Activated naive CD4-positive, alpha-beta T cell treated with anti-CD3 and anti-CD28 coated beads, Interleukin-2, amount 10 ng/mL, durations not matched to agents 5 hours and 36 hours (primary cell): ENCODE measurements around the gene WDR54. TPM values are rescaled to one million over a fixed set of nuclear protein-coding genes. Genes with fewer than 3 reads are reported as not detected.

ENCODE experiments used
- total RNA-seq, 2 experiments: library from RNA; stranded (reverse); gene quantifications; one replicate each; pipeline ENCODE4 v1.2.3, GENCODE V29; 2021

WDR54 gene, protein sequence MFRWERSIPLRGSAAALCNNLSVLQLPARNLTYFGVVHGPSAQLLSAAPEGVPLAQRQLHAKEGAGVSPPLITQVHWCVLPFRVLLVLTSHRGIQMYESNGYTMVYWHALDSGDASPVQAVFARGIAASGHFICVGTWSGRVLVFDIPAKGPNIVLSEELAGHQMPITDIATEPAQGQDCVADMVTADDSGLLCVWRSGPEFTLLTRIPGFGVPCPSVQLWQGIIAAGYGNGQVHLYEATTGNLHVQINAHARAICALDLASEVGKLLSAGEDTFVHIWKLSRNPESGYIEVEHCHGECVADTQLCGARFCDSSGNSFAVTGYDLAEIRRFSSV
- total RNA-seq: 10 to 100 TPM; 78.2 to 79.5 TPM

DNA sequence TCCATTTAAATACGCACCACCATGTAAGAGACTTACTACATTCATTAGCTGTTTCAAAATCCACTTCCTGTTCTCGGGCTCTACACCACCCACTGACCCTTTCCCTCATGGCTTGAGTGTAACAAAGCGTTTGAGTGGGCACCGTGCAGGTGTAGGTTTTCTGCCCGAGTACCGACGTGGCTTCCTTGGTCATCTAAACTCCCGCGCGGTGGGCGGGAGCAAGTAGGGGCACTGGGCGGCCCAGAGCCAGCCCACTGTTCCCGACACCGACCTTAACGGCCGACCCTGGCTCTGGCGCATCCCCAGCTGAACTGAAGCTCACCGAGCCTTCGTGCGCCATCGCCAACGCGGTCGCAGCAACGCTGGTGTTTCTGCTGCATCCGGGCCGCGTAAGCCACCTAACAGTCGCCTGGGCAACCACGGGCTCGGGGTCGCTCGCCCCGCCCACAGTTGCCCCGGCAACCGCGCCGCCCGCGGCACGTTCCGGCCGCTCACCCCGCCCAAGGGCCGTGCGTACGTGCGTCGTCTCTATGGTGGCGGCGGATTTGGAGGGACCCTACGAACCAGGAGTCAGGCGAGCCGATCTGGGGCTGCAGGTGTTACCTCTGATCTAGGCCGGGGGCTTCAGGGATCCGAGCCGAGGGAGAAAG, at the start of gene WDR54, which contains the start of gene C2orf81:
Gene WDR54 (plus strand): TSS at position 510 of the 650 bp plus-strand sequence. CDS start 424 bp downstream, outside the sequence.
Gene C2orf81 (minus strand): TSS at position 399 of the 650 bp plus-strand sequence. CDS start 59 bp downstream, at position 340.

DNA sequence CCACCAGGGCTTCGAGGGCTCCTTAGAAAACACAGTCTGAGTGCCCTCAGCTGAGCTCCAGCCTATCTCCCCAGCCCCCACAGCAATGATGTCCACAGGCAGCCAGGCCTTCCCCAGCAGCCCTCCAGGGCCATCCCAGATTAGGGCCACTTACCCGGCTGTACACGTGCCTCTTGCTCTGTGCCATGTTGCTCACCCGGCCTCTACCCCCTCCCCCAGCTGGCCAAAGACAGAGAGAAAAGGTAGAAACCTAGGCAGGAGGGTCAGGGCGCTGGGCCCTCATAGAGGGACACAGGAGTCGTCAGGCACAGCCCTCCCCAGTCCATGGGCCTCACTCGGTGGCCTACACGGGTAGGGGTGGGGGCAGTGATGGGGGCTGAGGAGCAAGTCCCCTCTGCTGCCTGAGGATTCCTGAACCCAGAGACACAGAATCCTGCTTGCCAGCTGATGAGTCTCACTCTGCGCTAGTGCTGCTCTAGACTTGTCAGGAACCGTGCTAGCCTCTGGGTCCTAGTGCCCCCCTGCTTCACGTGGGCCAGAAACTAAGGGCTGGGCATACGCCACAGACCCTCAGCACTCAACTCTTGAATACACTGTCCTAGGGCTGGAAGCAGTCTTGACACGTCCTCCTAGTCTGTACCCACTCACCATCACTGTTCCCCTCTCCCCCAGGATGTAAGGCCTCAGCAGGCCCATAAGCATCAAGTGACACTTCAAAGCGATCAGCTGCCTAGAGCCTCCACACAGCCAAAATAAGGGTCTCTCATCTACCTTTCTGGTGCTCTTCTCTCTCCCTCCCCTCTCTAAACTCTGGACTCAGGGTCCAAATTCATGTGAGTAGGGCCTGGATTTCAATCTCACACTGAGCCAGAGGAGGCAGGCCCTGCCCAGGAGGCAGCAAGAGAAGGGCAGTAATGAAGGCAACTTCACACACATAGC, 41.4 kb upstream of the WDR54 start, which contains the start of gene DCTN1:
Gene DCTN1 (minus strand): TSS at position 461 of the 939 bp plus-strand sequence. CDS start 274 bp downstream, at position 187.

DNA sequence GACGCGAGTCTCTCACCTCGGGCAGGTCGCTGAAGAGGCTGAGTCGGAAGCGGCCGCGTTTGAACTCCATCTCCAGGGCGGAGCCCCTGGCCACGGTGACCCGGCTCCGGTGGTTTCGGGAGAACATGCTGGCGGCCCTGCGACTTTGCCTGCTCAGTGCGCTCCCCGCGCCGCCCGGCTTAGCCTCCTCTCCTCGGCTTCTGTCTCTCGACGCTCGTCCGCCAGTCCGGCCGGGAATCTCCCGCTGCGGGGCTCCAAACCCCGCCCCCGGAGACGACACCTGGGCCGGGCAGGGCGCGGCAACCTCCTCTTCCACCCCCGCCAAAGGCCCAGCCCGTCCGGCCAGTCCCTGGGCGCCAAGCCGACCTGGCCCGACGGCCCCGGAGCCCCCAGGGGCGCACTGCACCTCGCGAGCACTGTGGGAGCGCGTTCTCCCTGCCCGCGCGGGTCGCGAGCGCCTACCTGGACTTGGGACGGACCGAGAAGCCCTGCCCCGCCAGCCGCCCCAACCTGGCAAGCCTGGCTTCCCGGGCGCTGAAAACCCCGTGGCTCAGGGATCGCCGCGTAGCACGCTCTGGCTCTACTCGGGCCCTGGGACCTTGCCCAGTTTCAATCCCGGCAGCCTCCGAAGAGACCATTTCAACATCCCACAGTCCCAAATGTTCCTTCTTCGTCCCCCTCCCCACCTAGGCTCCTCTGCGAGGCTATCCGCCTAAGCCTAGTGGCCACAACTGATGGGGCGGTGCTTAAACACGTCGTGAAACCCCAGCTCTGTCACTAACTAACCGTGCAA, 20.4 kb downstream of the WDR54 start, which contains the start of gene RTKN:
Gene RTKN (minus strand): TSS at position 248 of the 793 bp plus-strand sequence. CDS start 121 bp downstream, at position 127.

DNA sequence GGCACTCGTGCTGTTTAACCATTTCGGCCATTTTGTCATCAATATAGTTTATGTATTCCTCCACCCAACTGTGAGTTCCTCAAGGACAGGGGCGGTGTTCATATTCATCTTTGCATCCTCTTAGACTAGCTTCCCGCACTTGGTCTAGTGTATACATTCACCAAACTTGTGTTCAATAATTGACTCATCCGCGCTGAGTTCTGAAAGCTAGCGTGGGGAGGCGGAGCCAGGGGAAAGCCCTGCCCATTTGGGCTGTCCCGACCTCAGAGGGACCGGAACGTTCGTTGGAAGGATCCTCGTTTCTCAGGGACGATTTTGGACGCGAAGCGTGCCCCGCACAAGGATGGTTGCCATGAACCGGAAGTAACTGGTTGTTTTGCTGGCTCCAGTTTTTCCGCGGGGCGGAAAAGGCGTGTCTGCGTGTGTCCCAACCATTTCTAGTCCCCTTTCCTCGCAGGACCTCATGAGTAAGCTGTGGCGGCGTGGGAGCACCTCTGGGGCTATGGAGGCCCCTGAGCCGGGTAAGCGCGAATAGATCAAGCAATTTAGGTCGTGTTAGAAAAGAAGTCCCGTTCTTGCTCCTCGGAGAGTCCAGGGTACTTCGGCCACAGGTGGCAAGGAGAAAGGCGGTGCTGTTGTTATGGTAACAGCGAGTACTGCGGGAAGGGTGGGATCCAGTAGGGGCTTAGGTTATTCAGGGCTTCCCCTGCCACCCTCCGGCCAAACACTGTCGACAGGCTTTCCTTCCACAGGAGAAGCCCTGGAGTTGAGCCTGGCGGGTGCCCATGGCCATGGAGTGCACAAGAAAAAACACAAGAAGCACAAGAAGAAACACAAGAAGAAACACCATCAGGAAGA, 33.4 kb downstream of the WDR54 start, which contains the start of gene INO80B:
Gene INO80B (plus strand): TSS at position 434 of the 858 bp plus-strand sequence. CDS start 30 bp downstream, at position 464.

DNA sequence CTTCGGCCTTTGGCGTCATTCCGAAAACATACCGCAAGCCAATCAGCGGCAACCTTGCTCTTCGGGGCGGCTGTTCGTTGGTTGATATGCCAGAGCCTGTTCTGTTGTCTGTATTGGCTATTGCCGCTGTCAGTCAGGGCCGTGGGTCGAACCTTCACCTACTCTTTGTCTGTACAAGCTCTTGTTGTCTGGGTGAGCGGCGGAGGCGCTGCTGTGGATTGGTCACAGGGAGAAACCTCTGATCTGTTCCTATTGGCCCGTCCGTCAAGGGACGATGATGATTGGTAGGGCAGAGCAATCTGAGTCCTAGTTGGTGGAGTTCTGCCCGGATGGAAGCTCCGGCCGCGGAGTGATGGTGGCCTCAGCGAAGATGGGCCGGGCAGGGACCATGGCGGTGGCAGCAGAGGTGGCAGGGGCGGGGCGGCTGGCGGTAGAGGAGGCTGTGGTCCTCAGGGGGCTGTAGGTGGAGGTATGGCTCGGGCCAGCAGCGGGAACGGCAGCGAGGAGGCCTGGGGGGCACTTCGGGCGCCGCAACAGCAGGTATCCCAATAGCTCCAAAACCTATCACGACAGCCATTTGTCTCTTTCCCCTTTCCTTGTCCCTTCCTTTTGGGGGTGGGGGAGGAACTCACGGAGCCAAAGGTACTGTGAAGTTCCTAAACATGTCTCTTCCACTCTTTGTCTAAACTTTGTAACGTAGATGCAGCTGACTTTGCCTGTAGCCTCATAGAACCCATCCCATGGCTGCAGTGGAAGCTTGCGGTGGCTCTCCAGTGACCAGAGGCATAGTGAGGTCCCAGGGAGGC, 36.8 kb downstream of the WDR54 start, which contains the start of gene WBP1:
Gene WBP1 (plus strand): TSS at position 307 of the 806 bp plus-strand sequence. CDS start 165 bp downstream, at position 472.

DNA sequence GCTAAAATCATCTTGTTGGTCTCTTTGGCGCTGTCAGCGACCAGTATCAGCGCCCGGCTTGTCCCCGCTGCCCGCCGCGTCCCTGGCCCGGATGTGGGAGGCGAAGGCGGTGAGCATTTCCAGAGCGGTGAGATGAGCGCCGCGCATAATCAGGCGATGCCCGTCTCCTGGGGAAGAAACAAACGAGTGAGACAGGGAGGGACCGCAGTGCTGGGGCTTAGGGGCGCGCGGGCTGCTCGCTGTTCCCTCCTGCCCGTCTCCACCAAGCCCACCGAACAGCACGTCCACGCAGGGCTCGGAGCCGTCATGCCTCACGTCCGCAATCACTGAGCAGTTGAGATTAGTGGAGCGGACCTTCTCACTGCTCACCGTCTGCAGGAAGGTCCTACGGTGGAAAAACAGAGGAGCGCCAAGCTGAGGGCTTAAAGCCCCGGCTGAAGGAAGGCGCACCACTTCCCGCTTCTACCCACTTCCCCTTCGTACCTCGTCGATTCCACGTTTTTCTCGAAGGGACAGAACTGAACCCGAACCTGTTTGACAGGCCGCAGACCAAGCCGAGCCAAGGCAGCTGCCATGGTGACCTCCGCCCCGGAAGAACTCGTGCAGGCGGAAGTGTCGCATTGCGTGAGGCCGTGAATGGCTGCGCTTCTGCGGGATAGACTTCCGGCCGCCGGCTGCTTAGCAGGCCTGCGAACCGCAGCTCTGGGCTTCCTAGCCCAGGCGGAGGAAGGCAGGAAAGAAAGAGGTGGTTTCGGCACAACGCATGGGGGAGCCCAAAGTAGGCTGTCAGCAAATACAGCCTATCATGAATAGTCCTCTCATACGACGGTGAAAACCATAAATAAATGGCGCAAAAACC, 50.8 kb downstream of the WDR54 start, which contains the start of gene MRPL53:
Gene MRPL53 (minus strand): TSS at position 595 of the 859 bp plus-strand sequence. CDS start 20 bp downstream, at position 575.

Other genes with a start within 250 kb of the WDR54 start
- gene MOB1A, start 242.9 kb upstream of the WDR54 start, total RNA-seq: 100 to 1,000 TPM; 153 to 156 TPM
- gene MTHFD2, start 223.1 kb upstream of the WDR54 start, total RNA-seq: 100 to 1,000 TPM; 111 to 116 TPM
- gene SLC4A5, start 78.3 kb upstream of the WDR54 start, total RNA-seq: 1 to 10 TPM; 2.8 to 4.6 TPM
- gene DCTN1, start 41.4 kb upstream of the WDR54 start, total RNA-seq: 100 to 1,000 TPM; 104 to 111 TPM
- 1 to 10 TPM; 3.3 to 3.8 TPM for gene C2orf81, start 111 bp upstream of the WDR54 start, total RNA-seq
- under 1 TPM; 0.81 to 0.84 TPM for gene RTKN, start 20.2 kb downstream of the WDR54 start, total RNA-seq
- 10 to 100 TPM; 42.9 to 47.0 TPM for gene INO80B, start 33.4 kb downstream of the WDR54 start, total RNA-seq
- 10 to 100 TPM; 54.2 to 57.3 TPM for gene WBP1, start 36.7 kb downstream of the WDR54 start, total RNA-seq
- 10 to 100 TPM; 65.6 to 65.7 TPM for gene MOGS, start 43.7 kb downstream of the WDR54 start, total RNA-seq
- gene MRPL53, start 51.0 kb downstream of the WDR54 start, total RNA-seq: 100 to 1,000 TPM; 122 to 123 TPM
- 10 to 100 TPM; 24.8 to 26.2 TPM for gene CCDC142, start 61.3 kb downstream of the WDR54 start, total RNA-seq
- gene TTC31, start 61.4 kb downstream of the WDR54 start, total RNA-seq: 10 to 100 TPM; 38.3 to 44.5 TPM
- gene LBX2, start 77.9 kb downstream of the WDR54 start, total RNA-seq: under 1 TPM in 1 of 2 experiments, not detected in 1; 0.35 TPM
- gene PCGF1, start 86.0 kb downstream of the WDR54 start, total RNA-seq: 10 to 100 TPM; 26.2 to 29.8 TPM
- under 1 TPM; 0.55 to 0.63 TPM for gene TLX2, start 92.7 kb downstream of the WDR54 start, total RNA-seq
- gene DQX1, start 104.5 kb downstream of the WDR54 start, total RNA-seq: under 1 TPM; 0.10 to 0.26 TPM
- gene AUP1, start 108.0 kb downstream of the WDR54 start, total RNA-seq: 100 to 1,000 TPM; 109 to 110 TPM
- gene HTRA2, start 108.2 kb downstream of the WDR54 start, total RNA-seq: 10 to 100 TPM; 39.7 to 44.2 TPM
- gene LOXL3, start 132.2 kb downstream of the WDR54 start, total RNA-seq: under 1 TPM; 0.07 to 0.10 TPM
- gene DOK1, start 133.0 kb downstream of the WDR54 start, total RNA-seq: 10 to 100 TPM; 28.2 to 30.7 TPM
- not detected for gene M1AP, start 226.6 kb downstream of the WDR54 start, total RNA-seq
- 1 to 10 TPM; 6.5 to 6.9 TPM for gene SEMA4F, start 232.5 kb downstream of the WDR54 start, total RNA-seq